Ammon's horn (tissue), 1 donor: ENCODE measurements around the gene ERMAP.

Experiments used
- DNase-seq: peaks from one replicate; pipeline ENCODE4 v3.0.0-alpha.2; 2016; ENCODE audit warnings: low spot score

Gene ERMAP, protein sequence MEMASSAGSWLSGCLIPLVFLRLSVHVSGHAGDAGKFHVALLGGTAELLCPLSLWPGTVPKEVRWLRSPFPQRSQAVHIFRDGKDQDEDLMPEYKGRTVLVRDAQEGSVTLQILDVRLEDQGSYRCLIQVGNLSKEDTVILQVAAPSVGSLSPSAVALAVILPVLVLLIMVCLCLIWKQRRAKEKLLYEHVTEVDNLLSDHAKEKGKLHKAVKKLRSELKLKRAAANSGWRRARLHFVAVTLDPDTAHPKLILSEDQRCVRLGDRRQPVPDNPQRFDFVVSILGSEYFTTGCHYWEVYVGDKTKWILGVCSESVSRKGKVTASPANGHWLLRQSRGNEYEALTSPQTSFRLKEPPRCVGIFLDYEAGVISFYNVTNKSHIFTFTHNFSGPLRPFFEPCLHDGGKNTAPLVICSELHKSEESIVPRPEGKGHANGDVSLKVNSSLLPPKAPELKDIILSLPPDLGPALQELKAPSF

DNA sequence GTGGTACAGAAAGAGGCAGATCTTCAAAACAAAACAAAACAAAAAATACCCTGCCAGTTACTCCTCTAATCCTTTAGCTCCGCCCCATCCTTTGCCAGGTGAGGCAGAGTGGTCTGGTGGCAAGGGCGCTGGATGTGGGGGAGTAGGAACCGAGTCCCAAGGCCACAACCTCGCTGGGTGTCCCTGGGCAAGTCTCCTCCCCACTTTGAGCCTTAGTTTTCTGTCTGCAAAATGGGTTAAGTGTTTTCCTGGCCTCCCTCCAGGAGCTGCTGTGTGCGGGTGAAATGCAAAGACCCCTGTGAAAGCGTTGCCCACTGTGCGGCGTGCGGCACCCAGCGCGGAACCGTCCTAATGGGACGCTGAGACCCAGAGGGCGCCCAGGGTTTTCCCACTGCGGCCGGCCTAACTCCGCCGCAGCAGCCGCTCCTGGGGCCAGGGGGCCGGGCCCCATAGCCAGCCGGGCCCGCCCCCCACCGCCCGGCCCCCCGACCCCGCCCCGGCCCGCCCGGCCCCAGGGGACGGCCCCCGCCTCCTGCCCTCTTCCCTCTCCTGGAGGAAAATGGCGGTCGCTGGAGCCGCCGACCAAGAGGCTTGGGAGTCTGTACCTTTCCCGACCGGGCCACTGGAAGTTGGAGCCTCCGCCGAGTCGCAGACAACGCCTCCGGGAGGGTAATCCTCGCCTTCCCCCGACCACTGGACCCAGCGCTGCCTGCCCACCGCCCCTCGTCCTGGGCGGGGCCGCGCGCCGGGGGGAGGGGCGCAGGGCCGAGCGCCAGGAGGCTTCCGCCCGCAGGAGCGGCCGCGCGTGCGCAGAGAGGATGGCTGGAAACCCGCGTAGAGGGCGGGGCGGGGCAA, at the start of gene ERMAP, which contains the start of gene SVBP:
TSS of gene ERMAP (plus strand) at position 538 of the 855 bp plus-strand sequence. CDS start 13,327 bp downstream, outside the sequence.
TSS of gene SVBP (minus strand) at position 813 of the 855 bp plus-strand sequence. CDS start 853 bp downstream, outside the sequence.
- peak; percentile 92 for DNase-seq

DNA sequence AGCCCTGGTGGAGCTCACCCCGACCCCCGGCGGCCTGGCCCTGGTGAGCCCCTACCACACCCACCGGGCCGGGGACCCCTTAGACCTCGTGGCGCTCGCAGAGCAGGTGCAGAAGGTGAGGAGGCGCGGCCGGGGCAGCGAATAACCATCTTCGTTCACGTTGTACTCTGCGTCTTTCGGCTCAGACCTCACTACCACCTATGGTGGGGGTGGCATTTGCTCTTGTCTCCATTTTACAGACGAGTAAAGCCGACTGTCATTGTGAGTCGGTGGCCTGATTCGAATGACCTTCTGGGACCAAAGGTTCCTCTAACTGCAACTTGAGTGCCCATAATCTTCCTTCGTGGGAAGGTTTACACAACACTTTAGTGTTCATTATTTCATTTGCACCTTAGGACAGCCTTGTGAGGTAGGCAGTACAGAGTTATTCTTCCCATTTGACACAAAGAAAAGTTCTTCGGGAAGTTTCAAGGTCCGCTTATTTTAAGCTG, 49.4 kb upstream of the ERMAP start:
- DNase-seq = no peak

DNA sequence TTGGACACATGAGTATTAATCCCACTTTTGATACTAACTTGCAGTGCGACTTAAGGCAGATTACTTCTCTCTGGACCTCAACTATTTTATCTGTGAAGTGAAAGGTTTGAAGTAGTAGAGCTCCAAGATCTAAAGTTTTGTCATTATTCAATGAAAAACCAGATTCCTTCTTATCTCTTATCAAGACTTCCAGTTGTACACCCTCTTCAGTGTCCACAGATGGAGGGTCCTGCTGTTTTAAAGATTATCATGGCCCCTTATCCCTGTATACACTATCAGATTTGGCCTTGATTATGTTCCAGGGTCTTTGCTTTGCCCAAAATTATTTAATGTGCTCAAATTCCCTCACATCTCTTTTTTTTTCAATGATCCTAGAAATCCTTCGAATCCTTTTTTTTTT, 48.8 kb upstream of the ERMAP start:
- no peak for DNase-seq

DNA sequence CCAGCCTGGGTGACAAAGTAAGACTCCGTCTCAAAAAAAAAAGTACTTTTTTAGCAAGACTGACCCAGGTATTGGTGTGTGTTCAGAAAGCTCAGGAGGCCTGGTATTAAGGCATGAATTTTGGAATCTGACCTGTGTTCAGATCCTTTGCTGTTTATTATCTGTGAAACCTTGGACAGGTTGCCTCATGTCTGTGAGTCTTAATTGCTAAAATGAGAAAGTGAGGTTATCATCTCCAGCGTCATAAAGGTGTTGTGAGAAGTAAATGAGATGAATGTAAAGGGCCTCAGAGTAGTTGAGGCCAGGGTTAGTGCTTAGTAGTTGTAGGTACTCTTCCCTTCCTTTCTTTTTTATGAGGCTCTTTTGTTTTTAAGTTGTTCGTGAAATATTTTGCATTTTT, 47.1 kb upstream of the ERMAP start:
- DNase-seq = no peak

DNA sequence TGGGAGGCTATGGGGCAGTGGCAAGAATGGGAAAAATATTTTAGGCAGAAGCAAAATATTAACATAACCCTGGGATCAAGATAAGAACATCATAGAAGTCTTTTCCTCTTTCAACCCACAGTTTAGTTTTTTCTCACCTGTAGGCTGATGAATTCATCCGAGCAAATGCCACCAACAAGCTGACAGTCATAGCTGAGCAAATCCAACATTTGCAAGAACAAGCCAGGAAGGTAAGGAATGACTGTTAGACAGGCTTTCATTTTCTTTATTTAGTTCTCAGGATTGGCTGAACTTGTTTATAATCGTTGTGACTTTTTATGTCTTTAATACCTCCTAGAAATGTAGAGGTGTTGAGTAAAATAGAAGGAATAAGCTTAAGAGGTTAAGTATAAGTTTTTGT, 43.5 kb upstream of the ERMAP start:
- DNase-seq = no peak

DNA sequence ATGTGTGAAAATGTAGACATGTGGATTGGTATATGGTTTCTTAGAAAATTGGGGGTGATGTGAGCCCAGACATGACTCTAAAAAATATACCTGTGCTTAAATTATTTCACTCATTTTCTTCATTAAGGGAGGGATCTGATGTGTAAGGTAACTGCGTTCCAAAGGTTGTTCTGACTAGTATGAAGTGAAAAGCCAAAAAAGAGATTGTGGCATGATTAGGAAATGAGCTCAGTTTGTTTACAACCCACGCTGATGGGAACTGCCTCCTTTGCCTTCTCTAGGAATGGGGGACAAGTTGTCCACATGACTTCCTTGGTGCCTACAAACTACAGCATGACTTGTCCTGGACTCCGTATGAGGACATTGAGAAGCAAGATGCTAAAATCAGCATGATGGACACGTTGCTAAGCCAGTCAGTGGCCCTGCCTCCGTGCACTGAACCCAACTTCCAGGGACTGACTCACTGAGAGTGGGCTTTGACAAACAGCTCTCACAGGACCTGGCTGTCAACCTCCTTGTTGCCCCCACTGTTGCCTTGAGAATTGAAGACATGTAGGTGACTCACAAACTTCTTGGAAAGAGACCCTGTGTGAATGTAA, 41.9 kb upstream of the ERMAP start:
- DNase-seq = no peak

DNA sequence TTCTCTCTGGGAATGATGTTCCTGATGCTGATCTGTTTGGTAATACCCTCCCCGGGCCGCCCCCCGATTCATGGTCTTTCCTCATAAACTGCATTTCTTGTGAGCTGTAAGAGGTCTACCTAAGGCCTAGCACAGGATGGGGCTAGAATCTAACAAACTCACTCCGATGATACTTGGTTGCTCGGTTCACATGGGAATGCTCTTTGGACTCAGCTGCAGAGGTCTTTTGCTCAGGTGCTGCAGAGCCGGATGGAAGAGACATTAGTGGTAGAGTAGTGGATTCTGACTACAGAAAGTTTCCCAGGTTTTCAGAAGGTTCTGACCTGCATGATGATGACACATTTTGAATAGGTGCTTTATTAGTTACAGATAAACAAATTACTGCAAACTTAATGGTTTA, 40.4 kb upstream of the ERMAP start:
- no peak for DNase-seq

DNA sequence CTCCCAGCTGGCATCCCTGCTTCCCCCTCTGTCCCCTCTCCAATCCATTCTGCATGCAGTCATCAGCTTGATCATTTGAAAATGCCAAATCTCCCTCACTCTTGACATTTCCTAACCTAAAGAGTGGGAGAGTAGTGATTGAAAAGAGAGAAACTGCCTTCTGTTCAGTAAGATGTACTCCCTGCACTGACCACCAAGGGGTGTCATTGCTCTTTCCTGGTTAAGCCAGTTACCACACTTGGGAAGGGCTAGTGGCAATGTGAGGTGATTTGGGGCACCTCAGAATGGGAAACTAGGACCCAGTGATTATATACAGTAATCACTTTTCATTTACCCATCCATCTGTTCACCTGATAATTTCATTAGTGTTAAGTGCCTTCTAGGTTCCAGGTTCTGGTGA, 39.1 kb upstream of the ERMAP start:
- DNase-seq = peak; percentile 72

DNA sequence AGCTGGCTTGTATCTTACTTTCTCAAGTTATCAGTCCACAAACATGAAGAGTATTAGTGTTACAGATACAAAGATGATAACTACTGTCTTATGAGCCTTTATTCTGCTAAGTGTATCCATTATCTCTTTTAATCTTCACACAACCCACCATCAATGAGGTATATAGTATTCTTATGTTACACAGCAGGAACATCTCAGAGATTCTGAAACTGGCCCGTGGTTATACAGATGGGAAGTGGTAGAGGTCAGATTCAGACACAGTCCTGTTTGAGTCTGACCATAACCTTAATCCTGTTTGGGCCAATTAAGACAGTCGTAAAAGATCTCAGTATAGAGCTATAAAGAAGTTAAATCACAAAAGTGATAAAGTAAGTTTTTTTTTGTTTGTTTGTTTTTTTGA, 37.2 kb upstream of the ERMAP start:
- DNase-seq = no peak

DNA sequence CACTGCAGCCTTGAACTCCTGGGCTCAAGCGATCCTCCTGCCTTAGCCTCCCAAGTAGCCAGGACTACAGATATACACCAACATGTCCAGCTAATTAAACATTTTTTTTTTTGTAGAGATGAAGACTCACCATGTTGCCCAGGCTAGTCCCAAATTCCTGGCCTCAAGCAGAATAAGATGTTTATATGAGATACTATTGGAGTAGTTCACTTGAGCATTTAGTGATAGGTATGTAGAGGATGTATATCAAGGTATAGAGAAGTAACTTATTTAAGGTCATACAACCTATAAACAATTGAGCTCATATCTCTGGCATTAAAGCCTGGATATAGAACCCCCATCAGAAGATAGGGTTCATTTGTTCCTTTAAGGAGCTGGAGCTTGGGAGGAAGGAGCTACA, 36.7 kb upstream of the ERMAP start:
- DNase-seq = no peak

DNA sequence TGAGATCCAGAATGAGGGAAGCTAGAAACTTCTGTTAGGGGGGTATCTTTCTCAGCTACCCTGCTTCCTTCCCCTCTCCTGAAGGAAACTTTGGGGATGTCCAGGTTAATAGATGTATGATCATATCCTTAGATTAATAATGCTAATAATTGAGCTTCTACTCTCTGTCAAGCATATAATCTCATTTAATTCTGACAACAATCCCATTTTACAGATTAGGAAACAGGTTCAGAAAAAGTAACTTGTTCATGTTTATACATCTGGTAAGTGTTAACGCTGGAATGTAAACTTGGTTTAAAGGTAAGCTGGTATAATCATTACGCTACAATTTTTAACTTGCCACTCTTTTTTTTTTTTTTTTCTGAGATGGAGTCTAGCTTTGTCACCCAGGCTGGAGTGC, 33.8 kb upstream of the ERMAP start:
- DNase-seq = no peak

DNA sequence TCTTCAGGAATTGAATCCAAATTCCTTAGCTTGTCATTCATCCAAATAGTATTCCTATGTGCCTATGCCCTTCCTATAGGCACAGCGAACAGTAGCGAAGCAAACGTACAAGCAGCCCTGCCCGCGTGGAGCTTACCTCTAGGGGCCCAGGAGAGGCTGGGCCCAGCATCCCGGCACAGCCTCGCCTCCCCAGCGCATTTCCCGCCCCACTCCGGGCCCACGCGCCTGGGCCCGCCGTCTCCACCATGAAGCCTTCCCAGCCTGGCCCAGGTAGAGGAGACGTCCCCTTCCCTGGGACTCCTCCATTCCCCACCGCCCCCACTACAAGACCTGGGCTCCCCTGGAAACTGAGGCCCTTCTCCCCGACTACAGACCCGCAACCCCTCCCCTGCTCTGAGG, 32.4 kb upstream of the ERMAP start:
- no peak for DNase-seq

DNA sequence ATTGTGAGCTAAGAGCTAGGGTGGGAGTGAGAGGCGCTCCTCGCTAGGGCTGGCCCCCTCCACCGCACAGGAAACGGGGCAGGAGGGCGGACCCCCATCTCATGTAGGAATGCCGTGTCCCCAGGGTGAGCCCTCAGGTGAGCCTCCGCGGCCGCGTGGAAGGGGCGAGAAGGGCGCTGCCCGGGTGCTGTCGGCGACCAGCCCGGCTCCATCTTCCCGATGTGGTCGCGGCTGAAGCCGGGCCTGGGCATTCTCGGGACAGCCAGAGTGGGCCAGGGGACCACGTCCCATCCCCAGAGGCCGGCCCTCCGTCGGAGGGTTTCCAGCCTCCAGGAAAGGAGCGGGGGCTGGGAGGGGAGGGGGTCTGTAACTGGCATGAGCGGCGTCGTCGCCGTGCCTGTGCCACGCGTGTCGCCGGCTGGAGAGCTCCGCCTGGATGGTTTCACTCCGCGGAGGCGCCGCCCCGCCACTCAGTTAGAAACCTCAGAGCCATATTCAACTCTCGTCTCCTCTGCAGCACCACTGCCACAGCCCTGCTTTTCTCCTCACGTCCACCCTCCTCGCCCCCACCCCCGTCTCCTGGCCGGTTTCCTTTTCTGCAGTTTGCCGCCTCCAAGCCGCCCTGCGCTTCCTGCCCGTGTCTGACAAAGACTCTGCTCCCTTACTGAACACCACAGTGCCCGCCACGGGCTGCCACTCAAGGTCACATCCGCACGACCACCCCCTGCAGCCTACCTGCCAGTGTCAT, 31.8 kb upstream of the ERMAP start, which contains the start of gene TMEM269:
TSS of gene TMEM269 (plus strand) at position 46 of the 748 bp plus-strand sequence. CDS start 4,903 bp downstream, outside the sequence.
- peak; percentile 27 for DNase-seq

DNA sequence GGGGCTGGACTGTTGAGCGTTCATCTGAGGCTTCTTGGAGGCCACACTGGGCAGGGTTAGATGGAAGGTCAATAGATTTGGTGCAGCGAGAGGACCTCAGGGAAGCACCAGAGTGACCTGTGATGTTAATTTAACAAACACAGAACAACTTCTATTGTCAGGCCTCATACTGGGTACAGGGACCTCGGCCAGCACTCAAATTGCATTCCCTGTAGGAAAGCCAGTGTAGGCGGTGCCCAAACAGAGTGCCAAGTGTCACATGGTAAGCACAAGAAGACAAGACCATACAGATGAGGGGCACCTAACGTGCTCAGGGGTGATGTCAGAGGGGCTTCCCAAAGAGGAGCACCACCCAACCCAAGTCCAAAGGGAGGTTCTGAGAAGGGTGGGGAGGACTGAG, 30.8 kb upstream of the ERMAP start:
- no peak for DNase-seq

DNA sequence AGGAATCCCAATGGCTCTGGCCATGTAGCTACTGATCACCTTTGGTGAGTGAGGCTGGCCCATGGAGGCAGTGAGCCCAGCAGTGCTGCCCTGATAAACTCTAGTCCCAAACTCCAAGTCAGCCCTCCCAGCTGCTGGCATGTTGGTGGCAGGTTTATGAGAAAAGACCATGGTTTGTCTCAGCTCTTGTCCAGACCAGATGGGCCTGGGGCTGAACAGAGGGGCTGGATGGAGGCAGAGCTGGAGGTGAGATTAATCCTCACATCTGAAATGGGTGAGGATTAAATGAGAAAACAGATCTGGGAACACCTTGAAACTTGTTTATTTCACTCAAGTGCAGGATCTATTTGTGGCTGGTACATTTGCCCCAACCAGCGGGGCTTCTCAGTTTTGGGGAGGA, 28.9 kb upstream of the ERMAP start:
- DNase-seq = no peak

DNA sequence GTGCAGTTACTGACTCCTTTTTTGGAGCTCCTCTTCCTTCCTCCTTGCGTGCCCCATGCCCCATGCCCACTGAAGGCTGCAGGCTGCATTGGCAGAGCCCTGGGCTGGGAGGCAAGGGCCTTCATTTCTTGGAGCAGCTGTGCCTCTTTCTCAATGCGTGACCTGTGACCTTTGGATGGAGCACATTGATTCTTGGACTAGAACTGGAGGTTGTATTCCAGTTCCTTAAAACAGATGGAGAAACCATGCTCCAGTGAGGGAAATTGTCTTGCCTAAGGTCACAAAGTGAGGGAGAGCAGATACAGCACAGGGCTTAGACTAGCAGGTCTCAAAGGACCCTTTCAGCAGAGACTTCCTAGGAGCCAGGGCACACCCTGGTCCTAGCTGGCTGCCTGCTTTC, 23.1 kb upstream of the ERMAP start:
- no peak for DNase-seq

DNA sequence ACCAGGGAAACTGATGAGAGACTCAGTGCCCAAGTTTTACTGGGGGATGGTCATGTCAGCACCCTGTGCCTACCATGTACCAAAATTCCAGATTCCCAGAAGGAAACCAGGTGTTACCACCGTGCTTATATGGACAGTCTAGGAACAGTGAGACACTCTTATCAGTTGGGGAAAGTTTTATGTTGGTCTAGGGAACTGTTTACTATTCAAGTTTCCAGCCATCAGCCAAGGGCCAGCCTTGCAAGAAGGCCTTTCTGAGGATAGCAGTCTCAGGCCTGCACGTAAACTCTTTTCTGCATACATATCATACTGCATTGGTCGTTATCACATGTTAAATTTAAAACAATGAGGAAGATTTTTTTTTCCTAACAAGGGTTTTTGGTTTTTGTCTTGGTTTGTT, 19.5 kb upstream of the ERMAP start:
- no peak for DNase-seq

DNA sequence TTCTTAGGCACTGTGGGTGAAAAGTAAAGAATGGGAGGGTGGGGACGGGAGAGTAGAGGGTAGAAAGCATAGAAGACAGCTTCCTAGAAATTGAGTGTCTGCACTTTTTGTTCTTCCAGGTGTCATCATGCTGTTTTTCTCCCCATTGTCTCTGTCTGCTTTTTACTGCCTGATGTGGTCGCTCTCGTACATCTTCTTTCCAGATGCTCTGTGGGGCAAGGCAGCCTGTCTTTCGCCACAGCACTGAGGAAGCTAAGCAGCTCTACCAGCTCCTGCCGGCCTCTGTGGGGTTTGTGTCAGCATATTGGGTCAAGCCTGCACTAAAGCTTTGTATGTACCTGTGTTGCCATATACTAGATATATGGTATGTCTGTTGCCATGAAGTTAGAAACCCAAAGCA, 18.9 kb upstream of the ERMAP start:
- DNase-seq = peak; percentile 52

DNA sequence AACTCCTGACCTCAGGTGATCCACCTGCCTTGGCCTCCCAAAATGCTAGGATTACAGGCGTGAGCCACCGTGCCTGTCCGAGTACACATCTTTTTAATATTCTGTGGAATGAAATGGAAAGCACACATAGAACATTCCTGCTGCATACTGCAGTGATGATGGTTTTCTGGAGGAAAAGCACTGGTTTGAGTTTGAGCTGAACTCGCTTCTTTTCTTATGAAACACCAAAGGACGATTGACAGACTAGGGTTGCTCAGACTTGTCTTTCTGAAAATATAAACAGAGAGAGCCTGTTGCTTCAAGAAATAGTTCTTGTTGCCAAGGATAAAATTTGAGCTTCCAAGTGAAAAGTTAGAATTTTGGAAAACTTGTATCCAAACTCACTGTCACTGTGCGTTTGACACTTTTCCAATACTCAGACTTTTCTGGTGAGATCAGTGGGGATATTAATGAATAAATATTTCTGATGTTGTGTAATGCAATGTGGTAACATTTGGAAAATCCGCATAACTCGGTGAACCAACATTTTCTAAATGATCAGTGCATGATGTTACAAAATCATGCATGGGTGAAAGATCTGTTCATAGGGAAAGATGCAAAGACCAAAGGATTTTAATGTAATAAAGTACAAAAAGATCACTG, 15.0 kb upstream of the ERMAP start:
- DNase-seq = no peak

DNA sequence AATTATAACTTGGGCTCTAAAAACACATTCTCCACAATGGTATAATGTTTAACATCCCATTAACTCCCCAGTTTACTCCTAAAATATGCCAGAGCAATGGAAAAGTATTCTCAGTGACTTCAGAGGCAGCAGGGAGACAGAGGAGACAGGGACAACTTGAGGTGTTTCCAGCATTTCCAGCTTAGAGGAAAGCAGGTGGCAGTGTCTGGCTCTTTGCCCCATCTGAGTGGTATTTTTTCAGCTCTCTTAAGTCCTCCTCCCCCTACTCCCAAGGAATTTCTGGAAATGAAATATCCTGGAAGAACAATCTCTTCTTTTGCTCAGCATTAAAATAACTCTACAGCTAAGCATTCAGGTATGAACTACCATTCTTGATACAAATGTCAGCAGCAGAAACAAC, 10.8 kb upstream of the ERMAP start:
- no peak for DNase-seq

DNA sequence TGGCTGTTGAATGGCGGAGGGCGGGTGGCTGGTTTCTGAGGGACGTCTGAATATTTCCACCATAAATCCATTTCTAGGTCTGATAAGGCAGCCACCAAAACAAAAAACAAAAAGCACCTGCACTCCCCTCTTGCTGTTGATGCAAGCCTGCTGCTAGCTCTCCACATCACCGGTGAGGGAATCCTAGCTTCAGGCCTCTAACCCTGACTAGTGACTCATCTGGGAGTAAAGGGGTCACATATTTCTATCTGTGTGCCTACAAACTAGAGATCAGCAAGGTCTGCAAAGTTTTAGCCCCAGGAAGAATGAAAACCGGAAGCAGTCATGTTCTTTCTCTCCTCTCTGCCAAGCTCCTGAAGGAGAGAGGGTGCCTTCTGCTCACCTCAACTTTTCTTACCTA, 10.3 kb upstream of the ERMAP start:
- DNase-seq = no peak
